A673 (cell line): ENCODE measurements around the gene CWH43. TPM values are rescaled to one million over a fixed set of nuclear protein-coding genes. Genes with fewer than 3 reads are reported as not detected.

Experiments used
- BruUV-seq: library from RNA; stranded (reverse); fragments of 400-500 nt; replicated peaks from 2 replicates; lab custom pipeline; 2021; lab: Mats Ljungman, UMichigan
- CTCF ChIA-PET: fragments of 300-600 bp; sonication (Branson Sonifier 250); formaldehyde crosslinking; loops from one replicate; lab custom pipeline; 2022; ENCODE audit warnings: antibody characterized with exemption; lab: Charles Lee
- POLR2A ChIA-PET: fragments of 300-600 bp; sonication (Branson Sonifier 250); formaldehyde crosslinking; loops from one replicate; lab custom pipeline; 2022; ENCODE audit warnings: antibody characterized with exemption; ENCODE audit not compliant: low non-redundant PET; lab: Charles Lee
- DNase-seq: peaks from one replicate; pipeline ENCODE4 v3.0.0-alpha.2; 2015; ENCODE audit warnings: low spot score
- H3K27ac ChIP-seq: fragments of 200-600 bp; sonication (generic); 2 replicates; pipeline ENCODE4 v1.5.1; 2016; ENCODE audit warnings: mixed run types, low read depth, mild to moderate bottlenecking, mixed read lengths, antibody characterized with exemption, low read length; ENCODE audit not compliant: poor library complexity, severe bottlenecking
- H3K27me3 ChIP-seq: fragments of 200-600 bp; sonication (generic); replicated peaks from 2 replicates; pipeline ENCODE4 v1.6.1; 2017; ENCODE audit warnings: mixed run types, low read depth, mild to moderate bottlenecking, mixed read lengths, antibody characterized with exemption, low read length; ENCODE audit not compliant: insufficient read depth, poor library complexity
- H3K36me3 ChIP-seq: fragments of 200-600 bp; sonication (generic); 2 replicates; pipeline ENCODE4 v1.6.1; 2016; ENCODE audit warnings: mixed run types, mild to moderate bottlenecking, mixed read lengths, antibody characterized with exemption, low read length; ENCODE audit not compliant: insufficient read depth, poor library complexity, severe bottlenecking
- H3K4me1 ChIP-seq: fragments of 200-600 bp; sonication (generic); 2 replicates; pipeline ENCODE4 v1.6.1; 2017; ENCODE audit warnings: mixed run types, mild to moderate bottlenecking, mixed read lengths, antibody characterized with exemption, low read length; ENCODE audit not compliant: insufficient read depth, poor library complexity, severe bottlenecking
- H3K4me3 ChIP-seq: fragments of 200-600 bp; sonication (generic); 2 replicates; pipeline ENCODE4 v1.5.1; 2016; ENCODE audit warnings: low read depth, mixed run types, mild to moderate bottlenecking, mixed read lengths, low read length; ENCODE audit not compliant: poor library complexity, severe bottlenecking
- H3K9me3 ChIP-seq: fragments of 200-600 bp; sonication (generic); 2 replicates; pipeline ENCODE4 v1.6.1; 2016; ENCODE audit warnings: mixed run types, low read depth, mild to moderate bottlenecking, mixed read lengths, antibody characterized with exemption, low read length; ENCODE audit not compliant: poor library complexity, severe bottlenecking
- EZH2 ChIP-seq: fragments of 200-600 bp; sonication (generic); IDR thresholded peaks from 2 replicates; pipeline ENCODE4 v1.6.1; 2017; ENCODE audit warnings: borderline replicate concordance, low read depth, mild to moderate bottlenecking, mixed read lengths, antibody characterized with exemption, low read length; ENCODE audit not compliant: poor library complexity, severe bottlenecking
- intact Hi-C: fragments of 100-400 bp; cut with micrococcal nuclease; formaldehyde crosslinking; loops from one replicate; pipeline ENCODE4 v1.10.0; 2022; ENCODE audit not compliant: unreplicated experiment
- total RNA-seq: library from RNA; stranded (reverse); gene quantifications from 2 replicates; pipeline ENCODE4 v1.2.3, GENCODE V29; 2021
- TF ChIP-seq, protein P1 (sequence below): fragments of 300-800, 200-600 bp; sonication (generic); conservative IDR thresholded peaks from 2 replicates; pipeline ENCODE4 v1.5.1; 2017; ENCODE audit warnings: low read depth, mild to moderate bottlenecking, antibody characterized with exemption, low read length, moderate library complexity, mixed read lengths

Gene CWH43
- total RNA-seq, 1 experiment from 2014 or later = not detected

DNA sequence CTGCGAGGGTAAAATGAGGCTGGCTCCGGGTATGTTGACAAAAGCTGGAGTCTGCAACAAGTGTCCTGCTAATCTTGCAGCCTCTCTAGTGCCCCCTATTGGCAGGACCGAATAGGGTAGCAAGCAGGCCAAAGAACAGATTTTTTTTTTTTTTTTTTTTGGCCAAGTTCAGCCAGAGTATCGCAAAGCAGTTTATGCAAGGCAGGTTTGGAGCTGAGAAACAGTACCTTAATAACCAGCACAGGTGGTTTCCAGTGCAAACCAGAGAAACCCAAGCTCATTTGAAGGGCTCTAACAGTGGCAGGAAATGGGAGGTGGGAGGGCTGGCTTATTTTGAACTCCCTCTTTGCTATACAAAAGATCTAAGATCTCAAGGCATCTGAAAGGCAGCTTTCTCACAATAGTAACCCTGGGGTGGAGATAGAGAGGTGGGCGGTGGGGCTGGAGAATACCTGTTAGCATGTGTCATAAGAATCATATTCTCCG, 41.3 kb upstream of the CWH43 start:
- no peaks in the 10 kb centered on the region for H3K9me3 ChIP-seq
- H3K27me3 ChIP-seq = no peaks in the 10 kb centered on the region
- intact Hi-C loops = no loop called here
- no peak overlapping the region for H3K4me3 ChIP-seq
- no peaks in the 10 kb centered on the region for H3K36me3 ChIP-seq
- DNase-seq = peak; percentile 32
- no TSS peak for BruUV-seq
- TF ChIP-seq, protein P1, sequence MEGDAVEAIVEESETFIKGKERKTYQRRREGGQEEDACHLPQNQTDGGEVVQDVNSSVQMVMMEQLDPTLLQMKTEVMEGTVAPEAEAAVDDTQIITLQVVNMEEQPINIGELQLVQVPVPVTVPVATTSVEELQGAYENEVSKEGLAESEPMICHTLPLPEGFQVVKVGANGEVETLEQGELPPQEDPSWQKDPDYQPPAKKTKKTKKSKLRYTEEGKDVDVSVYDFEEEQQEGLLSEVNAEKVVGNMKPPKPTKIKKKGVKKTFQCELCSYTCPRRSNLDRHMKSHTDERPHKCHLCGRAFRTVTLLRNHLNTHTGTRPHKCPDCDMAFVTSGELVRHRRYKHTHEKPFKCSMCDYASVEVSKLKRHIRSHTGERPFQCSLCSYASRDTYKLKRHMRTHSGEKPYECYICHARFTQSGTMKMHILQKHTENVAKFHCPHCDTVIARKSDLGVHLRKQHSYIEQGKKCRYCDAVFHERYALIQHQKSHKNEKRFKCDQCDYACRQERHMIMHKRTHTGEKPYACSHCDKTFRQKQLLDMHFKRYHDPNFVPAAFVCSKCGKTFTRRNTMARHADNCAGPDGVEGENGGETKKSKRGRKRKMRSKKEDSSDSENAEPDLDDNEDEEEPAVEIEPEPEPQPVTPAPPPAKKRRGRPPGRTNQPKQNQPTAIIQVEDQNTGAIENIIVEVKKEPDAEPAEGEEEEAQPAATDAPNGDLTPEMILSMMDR = peak; percentile 74
- TF ChIP-seq EZH2 = no peak
- no peak overlapping the region for H3K27ac ChIP-seq
- POLR2A ChIA-PET = no interaction called here
- no peaks in the 10 kb centered on the region for H3K4me1 ChIP-seq
- CTCF ChIA-PET = no interaction called here

DNA sequence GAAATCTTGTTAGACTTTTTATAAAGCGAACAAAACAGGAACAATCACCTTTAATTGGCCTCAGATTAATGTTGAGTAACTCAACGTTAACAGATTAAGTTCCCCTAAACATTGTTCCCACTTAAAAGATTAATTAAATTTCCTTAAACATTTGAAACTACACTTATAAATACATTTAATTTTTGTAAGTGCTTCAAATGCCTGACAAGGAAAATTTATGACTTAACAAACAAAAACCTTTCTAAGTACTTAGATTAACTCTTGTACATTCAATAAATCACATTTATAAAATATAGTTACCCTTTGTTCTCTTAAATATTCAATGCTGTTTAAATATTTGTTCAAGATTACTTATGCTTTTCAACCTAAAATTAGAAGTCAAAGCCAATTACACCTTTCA, 40.1 kb upstream of the CWH43 start:
- Histone ChIP-seq H3K27me3 (no peaks in the 10 kb centered on the region), H3K4me3 (no peak overlapping the region), H3K36me3 (no peaks in the 10 kb centered on the region), H3K4me1 (no peaks in the 10 kb centered on the region), H3K9me3 (no peaks in the 10 kb centered on the region), H3K27ac (no peak overlapping the region)
- no TSS peak for BruUV-seq
- TF ChIP-seq EZH2 = no peak
- TF ChIP-seq, protein P1 = no peak
- POLR2A ChIA-PET = no interaction called here
- intact Hi-C loops = no loop called here
- CTCF ChIA-PET = interaction anchor here (0.6 kb wide), 1 partner anchor 38 kb away, joined by 3 read pairs; no protein-coding TSS in a partner anchor
- no peak for DNase-seq

DNA sequence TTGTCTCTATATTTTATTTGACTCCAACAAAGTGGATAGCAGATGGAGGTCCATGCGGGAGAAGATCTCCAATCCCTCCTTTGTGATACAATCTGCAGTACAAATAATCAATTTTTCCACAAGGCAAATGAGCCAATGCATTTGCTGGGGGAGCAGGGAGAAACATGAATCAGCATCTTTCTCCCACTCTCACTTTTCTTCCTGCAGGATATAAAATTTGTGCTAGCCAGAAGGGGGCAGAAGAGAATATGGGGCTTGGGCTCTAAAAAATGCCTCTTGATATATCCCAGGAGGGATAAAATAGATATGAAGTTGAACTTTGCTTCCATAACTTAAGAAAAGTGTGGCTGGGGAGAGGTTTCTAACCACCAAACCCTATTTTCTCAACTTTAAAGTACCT, 38.3 kb upstream of the CWH43 start:
- H3K36me3 ChIP-seq = no peaks in the 10 kb centered on the region
- CTCF ChIA-PET = no interaction called here
- POLR2A ChIA-PET = no interaction called here
- no peaks in the 10 kb centered on the region for H3K4me1 ChIP-seq
- H3K27me3 ChIP-seq = no peaks in the 10 kb centered on the region
- H3K4me3 ChIP-seq = no peak overlapping the region
- intact Hi-C loops = no loop called here
- no TSS peak for BruUV-seq
- no peaks in the 10 kb centered on the region for H3K9me3 ChIP-seq
- TF ChIP-seq EZH2 = no peak
- TF ChIP-seq, protein P1 = peak; percentile 19; the same call in 1 of the 2 replicates
- no peak overlapping the region for H3K27ac ChIP-seq
- DNase-seq = no peak
